Glomerular visceral epithelial cell (primary cell): Measurements from ENCODE around the gene EGLN2.
"Not testable (repeated sequence)": the region's sequence is repeated elsewhere in the genome, so short reads cannot be mapped to it uniquely, and the experiment has no call there.

Experiments used
- DNase-seq: peaks from one replicate; pipeline ENCODE4 v3.0.0-alpha.2; 2016; ENCODE audit errors: extremely low spot score

The EGLN2 gene

GRCh38 chr19:40798683-40799557 is at the start of gene EGLN2:
TSS of gene EGLN2 (plus strand) at chr19:40799191. CDS start at chr19:40800573, 1,382 bp downstream.
- DNase-seq: peak; percentile 100

- peak; percentile 100 for DNase-seq
These were observed 48.7 kb upstream of the EGLN2 start, which contains the start of gene ACTMAP for GRCh38 chr19:40750058-40750873. TSS of gene ACTMAP (minus strand) at chr19:40750477. CDS start at chr19:40749803, 674 bp downstream.

DNA sequence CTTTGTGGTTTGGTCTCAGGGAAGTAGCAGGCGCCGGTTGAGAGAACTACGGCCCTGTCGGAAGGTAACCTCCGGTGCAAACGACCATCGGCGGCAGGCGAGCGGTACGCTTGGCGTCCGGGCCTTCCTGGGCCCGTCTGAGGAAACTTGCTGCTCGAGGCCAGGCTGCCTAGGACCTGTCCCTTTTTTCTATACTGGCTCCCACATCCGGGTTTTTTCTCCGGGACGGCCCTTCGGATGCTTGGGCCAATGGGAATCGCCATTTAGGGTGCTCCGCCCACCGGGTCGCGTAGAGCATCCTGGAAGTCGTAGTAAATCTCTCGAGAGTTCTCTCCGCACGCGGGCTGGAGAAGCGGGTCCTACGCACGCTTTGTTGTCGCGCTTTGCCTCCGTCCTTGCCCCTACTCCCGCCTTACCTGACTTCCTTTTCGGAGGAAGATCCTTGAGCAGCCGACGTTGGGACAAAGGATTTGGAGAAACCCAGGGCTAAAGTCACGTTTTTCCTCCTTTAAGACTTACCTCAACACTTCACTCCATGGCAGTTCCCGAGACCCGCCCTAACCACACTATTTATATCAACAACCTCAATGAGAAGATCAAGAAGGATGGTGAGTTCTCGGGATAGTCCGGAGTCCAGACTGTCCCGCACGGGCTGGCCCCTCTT is 48.0 kb upstream of the EGLN2 start, which contains the start of gene SNRPA:
TSS of gene SNRPA (plus strand) at position 330 of the 664 bp plus-strand sequence. CDS start at position 536, 206 bp downstream.
- peak; percentile 98 for DNase-seq

DNA sequence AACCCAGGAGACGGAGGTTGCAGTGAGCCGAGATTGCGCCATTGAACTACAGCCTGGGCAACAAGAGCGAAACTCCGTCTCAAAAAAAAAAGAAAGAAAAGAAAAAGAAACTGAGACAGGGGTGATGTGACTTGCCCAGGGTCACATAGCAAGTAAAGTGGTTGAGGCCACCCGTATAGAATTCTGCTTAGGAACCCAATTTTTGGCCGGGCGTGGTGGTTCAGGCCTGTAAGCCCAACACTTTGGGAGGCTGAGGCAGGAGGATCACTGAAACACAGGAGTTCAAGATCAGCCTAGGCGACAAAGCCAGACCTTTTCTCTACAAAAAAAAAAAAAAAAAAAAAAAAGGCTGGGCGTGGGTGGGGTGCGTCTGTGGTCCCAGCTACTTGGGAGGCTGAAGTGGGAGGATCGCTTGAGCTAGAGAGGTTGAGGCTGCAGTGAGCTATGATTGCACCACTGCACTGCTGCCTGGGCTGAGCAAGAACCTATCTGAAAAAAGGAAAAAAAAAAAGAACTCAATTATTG is 46.7 kb upstream of the EGLN2 start:
- DNase-seq: no peak

DNA sequence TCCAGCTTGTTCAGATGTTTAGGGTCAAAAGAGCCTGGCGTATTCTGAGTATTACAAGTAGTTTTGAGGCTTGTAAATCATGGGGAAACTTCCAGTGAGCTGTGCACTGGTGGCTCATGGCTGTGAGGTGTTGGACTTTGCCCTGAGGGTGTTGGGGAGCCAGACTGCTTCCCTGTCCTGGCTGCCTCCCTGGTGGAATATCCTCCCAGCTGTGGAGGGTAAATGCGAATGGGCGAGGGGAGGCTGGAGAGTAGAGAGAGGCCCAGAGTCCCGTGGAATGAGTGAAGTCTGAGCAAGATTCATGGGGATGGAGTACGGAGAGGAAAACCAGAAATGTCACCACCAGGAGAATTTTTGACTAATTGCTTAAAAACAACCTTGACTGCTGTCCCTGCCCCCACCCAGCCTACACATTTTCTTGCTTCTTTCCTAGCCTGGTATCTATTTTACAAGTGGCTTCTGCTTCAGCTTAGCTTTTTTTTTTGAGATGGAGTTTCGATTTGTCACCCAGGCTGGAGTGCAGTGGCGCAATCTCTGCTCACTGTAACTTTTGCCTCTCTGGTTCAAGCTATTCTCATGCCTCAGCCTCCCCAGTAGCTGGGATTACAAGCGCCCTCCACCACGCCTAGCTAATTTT is 44.3 kb upstream of the EGLN2 start:
- DNase-seq: no peak

DNA sequence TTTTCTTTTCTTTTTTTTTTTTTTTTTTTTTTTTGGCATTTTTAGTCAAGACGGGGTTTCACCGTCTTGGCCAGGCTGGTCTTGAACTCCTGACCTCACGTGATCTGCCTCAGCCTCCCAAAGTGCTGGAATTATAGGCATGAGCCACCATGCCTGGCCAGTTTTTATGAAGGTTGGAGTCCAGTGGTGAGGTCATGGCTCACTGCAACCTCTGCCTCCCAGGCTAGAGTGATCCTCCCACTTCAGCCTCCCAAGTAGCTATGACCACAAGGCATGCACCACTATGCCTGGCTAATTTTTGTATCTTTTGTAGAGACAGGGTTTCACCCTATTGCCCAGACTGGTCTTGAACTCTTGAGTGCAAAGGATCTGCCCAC is 43.8 kb upstream of the EGLN2 start:
- peak; percentile 17 for DNase-seq

DNA sequence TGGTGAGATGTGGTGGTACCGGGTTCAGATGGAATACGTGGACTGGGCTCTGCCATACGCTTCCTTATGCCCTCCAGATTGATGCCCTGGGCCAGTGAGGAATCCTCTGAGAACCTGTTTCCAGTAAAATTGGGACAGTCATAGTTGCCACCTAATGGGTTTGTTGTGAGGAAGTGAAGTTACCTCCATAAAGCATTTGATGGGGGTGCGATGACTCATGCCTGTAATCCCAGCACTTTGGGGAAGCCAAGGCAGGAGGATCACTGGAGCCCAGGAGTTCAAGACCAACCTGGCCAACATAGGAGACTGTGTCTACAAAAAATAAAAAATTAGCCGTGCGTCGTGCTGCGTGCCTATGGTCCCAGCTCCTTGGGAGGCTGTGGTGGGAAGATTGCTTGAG is 43.2 kb upstream of the EGLN2 start:
- DNase-seq: no peak

DNA sequence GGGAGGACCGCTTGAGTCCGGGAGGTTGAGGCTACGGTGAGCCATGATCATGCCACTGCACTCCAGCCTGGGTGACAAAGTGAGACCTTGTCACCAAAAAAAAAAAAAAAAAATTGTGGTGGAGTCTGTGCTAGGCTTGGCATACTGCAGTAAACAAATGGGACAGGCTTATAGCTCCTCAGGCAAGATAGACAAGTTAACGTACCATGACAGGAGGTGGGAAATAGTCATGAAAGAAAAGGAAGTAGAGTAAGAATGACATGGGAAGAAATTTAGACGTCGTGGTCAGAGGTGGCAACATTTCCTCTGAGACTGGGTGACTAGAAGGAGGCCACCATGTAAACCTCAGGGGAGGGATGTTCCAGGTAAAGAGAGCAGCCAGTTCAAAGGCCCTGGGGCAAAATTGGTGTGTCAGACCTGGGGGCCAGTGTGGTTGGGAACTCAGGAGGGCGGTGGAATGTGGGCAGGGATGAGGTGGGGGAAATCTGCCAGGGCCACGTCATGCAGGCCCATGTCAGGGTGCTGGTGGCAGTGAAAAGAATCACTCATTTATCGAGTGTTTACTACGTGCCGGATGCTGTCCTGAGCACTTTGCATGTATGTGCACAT is 42.4 kb upstream of the EGLN2 start:
- no peak for DNase-seq

DNA sequence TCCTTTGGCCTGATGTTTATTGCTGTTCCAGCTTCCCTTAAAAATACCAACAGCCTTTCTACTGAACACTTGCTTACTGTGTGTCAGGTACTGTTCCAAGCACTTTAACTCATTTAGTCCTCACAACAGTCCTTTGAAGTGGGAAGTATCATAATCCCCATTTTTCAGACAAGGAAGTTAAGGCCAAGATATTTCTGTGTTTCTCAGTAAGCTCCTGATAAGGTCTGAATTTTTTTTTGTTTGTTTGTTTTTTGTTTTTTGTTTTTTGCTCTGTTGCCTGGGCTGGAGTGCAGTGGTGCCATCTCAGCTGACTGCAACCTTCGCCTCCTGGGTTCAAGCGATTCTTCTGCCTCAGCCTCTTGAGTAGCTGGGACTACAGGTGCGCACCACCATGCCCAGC is 40.5 kb upstream of the EGLN2 start:
- no peak for DNase-seq

GRCh38 chr19:40759352-40759751 is 39.6 kb upstream of the EGLN2 start:
- no peak for DNase-seq

DNA sequence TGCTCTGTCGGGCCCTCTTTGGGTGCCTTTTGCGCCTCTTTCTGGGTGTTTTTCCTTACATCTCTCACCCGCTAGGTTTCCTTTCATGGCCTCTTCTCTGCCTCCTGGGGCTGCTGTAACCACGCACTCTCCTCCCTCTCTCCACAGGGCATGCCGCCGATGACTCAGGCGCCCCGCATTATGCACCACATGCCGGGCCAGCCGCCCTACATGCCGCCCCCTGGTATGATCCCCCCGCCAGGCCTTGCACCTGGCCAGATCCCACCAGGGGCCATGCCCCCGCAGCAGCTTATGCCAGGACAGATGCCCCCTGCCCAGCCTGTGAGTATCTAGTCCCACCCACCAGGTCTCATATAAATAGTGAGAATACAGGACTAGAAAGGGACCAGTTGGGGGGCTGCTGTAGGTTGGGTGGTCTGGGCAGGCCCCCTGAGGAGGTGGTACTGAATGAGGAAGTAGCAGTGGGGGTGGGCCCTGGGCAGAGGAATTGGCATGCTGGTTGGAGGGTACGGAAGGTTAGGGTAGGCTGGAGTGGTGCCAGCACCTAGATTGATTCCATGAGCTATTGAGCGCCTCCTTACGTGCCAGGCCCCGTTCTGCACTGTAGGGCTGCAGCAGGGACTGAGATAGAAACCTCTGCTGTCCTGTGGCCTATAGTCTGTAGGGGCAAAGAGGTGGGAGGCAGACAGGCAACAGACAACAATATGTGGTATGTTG is 36.1 kb upstream of the EGLN2 start:
- DNase-seq: no peak

GRCh38 chr19:40763526-40763925 is 35.5 kb upstream of the EGLN2 start:
- no peak for DNase-seq

DNA sequence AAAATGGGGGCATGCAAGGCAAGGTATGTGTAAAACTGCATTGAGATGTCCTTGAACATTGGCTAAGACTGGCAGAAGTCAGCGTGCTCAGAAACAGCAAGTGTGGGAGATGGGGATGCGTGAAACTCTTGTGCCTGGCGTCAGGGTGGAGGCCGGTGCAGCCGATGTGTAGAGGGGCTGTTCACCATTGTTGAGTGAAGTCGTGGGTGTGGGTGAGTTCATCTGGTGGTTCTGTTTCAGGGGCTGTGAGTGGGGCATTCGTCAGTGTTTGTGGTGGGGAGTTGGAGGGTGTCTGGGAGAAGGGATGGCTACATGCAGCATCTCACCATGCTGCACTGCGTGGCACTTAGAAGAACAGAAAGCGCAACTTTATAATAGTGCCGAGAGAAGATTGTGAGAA is 35.0 kb upstream of the EGLN2 start:
- DNase-seq: no peak

DNA sequence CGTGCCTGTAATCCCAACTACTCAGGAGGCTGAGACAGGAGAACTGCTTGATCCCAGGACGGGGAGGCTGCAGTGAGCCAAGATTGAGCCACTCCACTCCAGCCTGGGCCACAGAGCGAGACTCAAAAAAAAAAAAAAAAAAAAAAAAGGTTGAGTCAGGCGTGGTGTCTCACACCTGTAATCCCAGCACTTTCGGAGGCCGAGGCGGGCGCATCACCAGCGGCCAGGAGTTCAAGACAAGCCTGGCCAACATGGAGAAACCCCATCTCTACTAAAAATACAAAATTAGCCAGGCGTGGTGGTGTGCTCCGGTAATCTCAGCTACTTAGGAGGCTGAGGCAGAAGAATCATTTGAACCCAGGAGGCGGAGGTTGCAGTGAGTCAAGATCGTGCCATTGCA is 32.6 kb upstream of the EGLN2 start:
- DNase-seq: not testable (repeated sequence)

GRCh38 chr19:40768869-40769268 is 30.1 kb upstream of the EGLN2 start:
- no peak for DNase-seq

DNA sequence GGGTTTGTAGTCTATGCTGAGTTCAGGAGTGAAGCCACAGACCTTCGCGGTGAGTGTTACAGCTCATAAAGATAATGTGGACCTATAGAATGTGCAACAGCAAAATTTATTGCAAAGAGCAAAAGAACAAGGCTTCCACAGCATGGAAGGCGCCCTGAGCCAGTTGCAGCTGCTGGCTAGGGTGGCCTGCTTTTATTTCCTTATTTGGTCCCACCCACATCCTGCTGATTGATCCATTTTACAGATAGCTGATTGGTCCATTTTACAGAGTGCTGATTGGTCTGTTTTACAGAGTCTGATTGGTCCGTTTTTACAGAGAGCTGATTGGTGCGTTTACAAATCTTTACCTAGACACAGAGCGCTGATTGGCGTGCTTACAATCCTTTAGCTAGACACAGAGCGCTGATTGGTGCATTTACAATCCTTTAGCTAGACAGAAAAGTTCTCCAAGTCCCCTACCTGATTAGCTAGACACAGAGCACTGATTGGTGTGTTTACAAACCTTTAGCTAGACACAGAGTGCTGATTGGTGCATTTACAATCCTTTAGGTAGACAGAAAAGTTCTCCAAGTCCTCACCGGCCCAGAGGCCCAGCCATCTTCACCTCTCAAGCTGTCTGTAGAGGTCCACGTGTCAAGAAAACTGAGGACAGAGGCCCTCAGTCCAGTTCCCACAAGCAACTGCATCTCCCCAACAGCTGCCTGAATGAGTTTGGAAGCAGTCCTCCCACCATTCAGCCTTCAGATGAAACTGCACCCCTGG is 27.7 kb upstream of the EGLN2 start:
- DNase-seq: peak; percentile 21

DNA sequence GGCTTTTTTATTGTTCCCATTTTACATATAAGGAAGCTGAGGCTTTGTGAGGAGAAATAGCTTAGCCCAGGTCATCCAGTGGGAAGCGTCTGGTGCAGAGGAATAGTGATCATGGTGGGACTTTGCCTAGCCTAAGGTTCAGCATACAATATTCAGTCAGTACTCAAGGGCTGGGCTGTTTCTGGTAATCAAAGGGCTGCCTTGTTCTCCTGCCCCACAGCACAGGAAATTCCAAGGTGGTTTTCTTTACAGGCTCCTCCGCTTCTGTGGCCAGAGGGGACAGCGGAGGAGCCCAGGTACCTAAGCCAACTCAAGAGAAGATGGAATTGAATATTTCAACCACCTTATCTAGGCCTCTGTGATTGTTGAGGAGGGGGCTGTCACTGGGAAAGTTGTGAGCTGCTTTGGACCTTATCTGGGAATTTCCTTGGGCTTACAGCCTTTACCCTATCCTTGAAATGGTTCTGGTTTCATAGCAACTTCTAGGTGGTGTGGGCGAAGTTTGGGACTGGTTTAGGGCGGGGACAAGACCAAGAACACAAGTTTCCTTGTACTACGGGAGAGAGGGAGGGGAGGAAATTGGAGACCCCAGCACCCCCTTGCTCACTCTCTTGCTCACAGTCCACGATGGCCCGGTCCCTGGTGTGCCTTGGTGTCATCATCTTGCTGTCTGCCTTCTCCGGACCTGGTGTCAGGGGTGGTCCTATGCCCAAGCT is 23.9 kb upstream of the EGLN2 start, which contains the start of gene MIA:
TSS of gene MIA (plus strand) at position 606 of the 716 bp plus-strand sequence. CDS start at position 628, 22 bp downstream.
- no peak for DNase-seq

- DNase-seq: no peak
These were observed 23.4 kb upstream of the EGLN2 start for GRCh38 chr19:40775632-40776022.

DNA sequence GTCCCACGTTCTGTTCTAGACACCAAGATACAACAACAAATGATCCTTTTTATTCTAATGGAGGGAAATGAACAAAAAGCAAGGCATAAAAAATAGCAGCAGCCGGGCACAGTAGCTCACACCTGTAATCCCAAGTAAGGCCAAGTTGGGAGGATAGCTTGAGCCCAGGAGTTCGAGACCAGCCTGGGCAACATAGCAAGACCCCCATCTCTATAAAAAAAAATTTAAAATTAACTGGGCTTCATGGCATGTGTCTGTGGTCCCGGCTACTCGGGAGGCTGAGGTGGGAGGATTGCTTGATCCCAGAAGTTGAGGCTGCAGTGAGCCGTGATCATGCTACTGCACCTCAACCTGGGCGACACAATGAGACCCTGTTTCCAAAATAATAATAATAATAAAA is 22.6 kb upstream of the EGLN2 start:
- no peak for DNase-seq
